K562 (cell line): Measurements from ENCODE around the gene SEBOX. TPM values are rescaled to one million over a fixed set of nuclear protein-coding genes. Genes with fewer than 3 reads are reported as not detected.
A peak's percentile ranks its signal among the peaks of the same experiment; 100 is the strongest.

Experiments
- BACH1 ChIP-seq: fragments of 200-800 bp; sonication (Bioruptor generic); IDR thresholded peaks from 2 replicates; pipeline ENCODE4 v1.6.1; 2016; ENCODE audit warnings: missing genetic modification characterization, missing compliant biosample characterization
- CCAR2 ChIP-seq: fragments of 200-400 bp; formaldehyde crosslinking; IDR thresholded peaks from 2 replicates; pipeline ENCODE4 v1.6.1; 2017; ENCODE audit warnings: mild to moderate bottlenecking, low read depth, low read length
- CTBP1 ChIP-seq: fragments of 450-650 bp; IDR thresholded peaks from 2 replicates; pipeline ENCODE4 v1.6.1; 2016; ENCODE audit warnings: borderline replicate concordance
- E2F5 ChIP-seq: sonication (generic); formaldehyde crosslinking; IDR thresholded peaks from 2 replicates; pipeline ENCODE4 v1.8.0; 2022; ENCODE audit warnings: mild to moderate bottlenecking, missing genetic modification reagents
- E2F8 ChIP-seq: fragments of 450-650 bp; IDR thresholded peaks from 2 replicates; pipeline ENCODE4 v1.7.1; 2018; ENCODE audit warnings: mild to moderate bottlenecking, low read depth; ENCODE audit not compliant: partially characterized antibody
- JUNB ChIP-seq: fragments of 450-650 bp; formaldehyde crosslinking; conservative IDR thresholded peaks from 2 replicates; pipeline ENCODE4 v1.4.0; 2020; ENCODE audit warnings: mild to moderate bottlenecking
- MECOM ChIP-seq: fragments of 250-450 bp; sonication (Bioruptor Pico); IDR thresholded peaks from 2 replicates; pipeline ENCODE4 v1.8.0; 2022; ENCODE audit warnings: inconsistent platforms
- MLLT1 ChIP-seq, 2 experiments: fragments of 450-650 bp; IDR thresholded peaks; 2 replicates each; pipeline ENCODE4 v1.6.1; 2016
- MYC ChIP-seq, 2 experiments: fragments of 250-450 bp in 1 of 2; sonication (Bioruptor Pico) in 1 of 2; IDR thresholded peaks; 2 replicates each; pipeline versions ENCODE4 v1.5.1 to v1.6.1; 2012 to 2021; ENCODE audit warnings: low read depth in 2 of 2, borderline replicate concordance in 1 of 2, improper control_type of control experiment in 1 of 2, low read length in 1 of 2, mild to moderate bottlenecking in 1 of 2, moderate library complexity in 1 of 2
- NFE2 ChIP-seq: IDR thresholded peaks from 2 replicates; pipeline ENCODE4 v1.6.1; 2014; ENCODE audit warnings: antibody characterized with exemption, low read depth
- POLR3A ChIP-seq: IDR thresholded peaks from 2 replicates; pipeline ENCODE4 v1.6.1; 2011; ENCODE audit warnings: borderline replicate concordance, mild to moderate bottlenecking, moderate library complexity; ENCODE audit not compliant: insufficient read length, insufficient read depth; ENCODE audit errors: extremely low read depth
- SNAPC5 ChIP-seq: fragments of 250-450 bp; sonication (Bioruptor Pico); IDR thresholded peaks from 2 replicates; pipeline ENCODE4 v1.8.0; 2021; ENCODE audit warnings: moderate library complexity, mild to moderate bottlenecking, inconsistent platforms
- TAF15 ChIP-seq: fragments of 200-400 bp; formaldehyde crosslinking; IDR thresholded peaks from 2 replicates; pipeline ENCODE4 v1.6.1; 2017; ENCODE audit warnings: mild to moderate bottlenecking, low read depth, low read length, moderate library complexity
- ZNF134 ChIP-seq: fragments of 250-450 bp; sonication (Bioruptor Pico); conservative IDR thresholded peaks from 2 replicates; pipeline ENCODE4 v1.4.0; 2020
- ZNF253 ChIP-seq: fragments of 250-450 bp; sonication (Bioruptor Pico); conservative IDR thresholded peaks from 2 replicates; pipeline ENCODE4 v1.6.1; 2021; ENCODE audit warnings: mild to moderate bottlenecking
- ZNF592 ChIP-seq: fragments of 450-650 bp; IDR thresholded peaks from 2 replicates; pipeline ENCODE4 v1.6.1; 2017; ENCODE audit warnings: antibody characterized with exemption, mild to moderate bottlenecking
- ZNF695 ChIP-seq: fragments of 450-650 bp; formaldehyde crosslinking; IDR thresholded peaks from 2 replicates; pipeline ENCODE4 v1.4.0; 2020; ENCODE audit warnings: mild to moderate bottlenecking, moderate library complexity
- polyA plus RNA-seq, 8 experiments: library from polyadenylated mRNA; depleted of rRNA in 4 of 8; stranded (reverse) in 5 of 8; unstranded in 3 of 8; fragments of >200 nt; fragmentation: Nextera tagmentation in 2 of 8; fragmentation: Illumina TruSeq in 1 of 8; extraction: Ambion mirVana in 2 of 8; extraction: Trizol in 1 of 8; gene quantifications; 2 replicates each; pipeline versions ENCODE4 v1.2.1 to v1.2.3, GENCODE V29; 2011 to 2014; ENCODE audit warnings: inconsistent platforms in 1 of 8, missing spikeins in 1 of 8
- total RNA-seq, 7 experiments: library from RNA; depleted of rRNA in 6 of 7; stranded (reverse); fragments of >200 nt in 6 of 7; fragmentation: Illumina TruSeq in 2 of 7; extraction: Trizol in 2 of 7; gene quantifications; 2 replicates each; pipeline versions ENCODE4 v1.2.1 to v1.2.3, GENCODE V29; 2011 to 2021; ENCODE audit warnings: low replicate concordance in 1 of 7

SEBOX gene
- total and polyA plus RNA-seq, 9 of the 15 experiments (the other 6 are each of a cell fraction or from before 2014, with no cell fraction given) = not detected

- TF ChIP-seq ZNF592 (no peak), CTBP1 (no peak; the same call in 1 of the 2 replicates), TAF15 (no peak), ZNF695 (no peak), CCAR2 (no peak), MYC (IDR thresholded peaks at IDR 0.05; ENCODE audit: low read depth, low read length) (peak; percentile 46), MYC (CRISPR knock-in tag; IDR thresholded peaks at IDR 0.05; ENCODE audit: borderline replicate concordance, low read depth) (peak; percentile 81; the same call in 1 of the 2 replicates), JUNB (peak; percentile 98), E2F5 (CRISPR knock-in tag) (no peak), BACH1 (tag) (no peak), SNAPC5 (CRISPR knock-in tag) (no peak), ZNF134 (CRISPR knock-in tag) (0 out of 2 replicates have a peak, but pooled peaks have one; percentile 18), POLR3A (no peak), E2F8 (peak; percentile 72), NFE2 (no peak), MLLT1 (IDR thresholded peaks at IDR 0.05) (no peak), MECOM (CRISPR knock-in tag) (no peak), ZNF253 (CRISPR knock-in tag) (no peak)
These were observed 29.6 kb downstream of the SEBOX start, which contains the start of the genes IFT20 and TNFAIP1 (continued) for GRCh38 chr17:28335201-28335958.
